Subcutaneous adipose tissue (tissue), 4 donors: ENCODE measurements around the gene PTHLH. TPM values are rescaled to one million over a fixed set of nuclear protein-coding genes. Genes with fewer than 3 reads are reported as not detected.

Experiments
- CTCF ChIP-seq: fragments of 450-650 bp; IDR thresholded peaks from one replicate; pipeline ENCODE4 v1.5.1; 2016; ENCODE audit warnings: low read depth, mild to moderate bottlenecking, control low read depth, antibody characterized with exemption, moderate library complexity
- total RNA-seq, 4 donors: library from RNA; depleted of rRNA; stranded (reverse); fragments of >200 nt; gene quantifications; one replicate each; pipeline ENCODE4 v1.1.0, GENCODE V29; 2016

Gene PTHLH
- total RNA-seq, 4 donors from 2014 or later, result 1.7 to 4.2 (median 1.8) TPM; not detected in 1

GRCh38 chr12:27975222-27976136 lies 2.9 kb upstream of the PTHLH start:
- TF ChIP-seq CTCF, result no peak

GRCh38 chr12:27974735-27975221 lies 2.2 kb upstream of the PTHLH start:
- TF ChIP-seq CTCF, result no peak

GRCh38 chr12:27973487-27973890 lies 956 bp upstream of the PTHLH start:
- no peak for TF ChIP-seq CTCF

GRCh38 chr12:27971606-27972005 lies 927 bp downstream of the PTHLH start:
- no peak for TF ChIP-seq CTCF

- no peak for TF ChIP-seq CTCF
Measured at GRCh38 chr12:27971121-27971489, 1.4 kb downstream of the PTHLH start.

GRCh38 chr12:27970401-27971120 lies 2.0 kb downstream of the PTHLH start:
- TF ChIP-seq CTCF, result no peak
